Activated CD8-positive, alpha-beta T cell treated with anti-CD3 and anti-CD28 coated beads, Interleukin-2, amount 10 ng/mL, durations not matched to agents 7 days and 5 days (primary cell): ENCODE measurements around the gene TUBGCP6. TPM values are rescaled to one million over a fixed set of nuclear protein-coding genes. Genes with fewer than 3 reads are reported as not detected.

Experiments
- ATAC-seq: fragments of 150-1000 bp; cut with Tn5 transposase; one replicate; pipeline ENCODE4 v1.10.0; 2021; ENCODE audit warnings: moderate library complexity
- CTCF ChIA-PET: fragments of 350-600 bp; sonication (Branson Sonifier 250); formaldehyde crosslinking; loops from one replicate; lab custom pipeline; 2021; ENCODE audit warnings: antibody characterized with exemption; lab: Charles Lee
- POLR2A ChIA-PET: fragments of 350-600 bp; sonication (Branson Sonifier 250); formaldehyde crosslinking; loops from one replicate; lab custom pipeline; 2021; ENCODE audit warnings: antibody characterized with exemption; lab: Charles Lee
- DNase-seq: peaks from one replicate; pipeline ENCODE4 v3.0.0-alpha.2; 2020
- H3K27ac Mint-ChIP-seq: one replicate; pipeline ENCODE4 v1.8.0; 2021; ENCODE audit warnings: mild to moderate bottlenecking, mixed read lengths
- H3K27me3 Mint-ChIP-seq: one replicate; pipeline ENCODE4 v1.8.0; 2021; ENCODE audit warnings: low read depth, mixed read lengths
- H3K36me3 Mint-ChIP-seq: one replicate; pipeline ENCODE4 v1.8.0; 2021; ENCODE audit warnings: low read depth, mixed read lengths
- H3K4me1 Mint-ChIP-seq: one replicate; pipeline ENCODE4 v1.8.0; 2021; ENCODE audit warnings: low read depth, mixed read lengths
- H3K4me3 Mint-ChIP-seq: one replicate; pipeline ENCODE4 v1.8.0; 2021; ENCODE audit warnings: mild to moderate bottlenecking, mixed read lengths
- H3K9me3 Mint-ChIP-seq: one replicate; pipeline ENCODE4 v1.8.0; 2022; ENCODE audit warnings: mixed read lengths; ENCODE audit not compliant: insufficient read depth
- total RNA-seq, 2 experiments: library from RNA; stranded (reverse); gene quantifications; one replicate each; pipeline ENCODE4 v1.2.3, GENCODE V29; 2021

The TUBGCP6 gene
- total RNA-seq, 2 experiments from 2014 or later: 53.2 to 58.1 TPM

- ATAC-seq (no peak), DNase-seq (peak; percentile 20)
- H3K9me3 Mint-ChIP-seq: no peaks in the 10 kb centered on the region
- H3K27ac Mint-ChIP-seq: peak overlapping the region; percentile 37
- peaks cover 10% of the 10 kb centered on the region for H3K4me1 Mint-ChIP-seq
- H3K36me3 Mint-ChIP-seq: no peaks in the 10 kb centered on the region
- POLR2A ChIA-PET: interaction anchor here (0.8 to 3.2 kb wide), 3 partner anchors 9 to 255 kb away, joined by 3 to 17 read pairs (median 3); partner anchors contain the start of gene MAPK12
- CTCF ChIA-PET: interaction anchor here (0.7 to 3.2 kb wide), 13 partner anchors 9 to 275 kb away, joined by 3 to 27 read pairs (median 4); partner anchors contain the start of genes LMF2 and NCAPH2
- H3K4me3 Mint-ChIP-seq: no peak overlapping the region
- H3K27me3 Mint-ChIP-seq: no peaks in the 10 kb centered on the region
These were observed 8.5 kb upstream of the TUBGCP6 start for GRCh38 chr22:50253046-50253915.

DNA sequence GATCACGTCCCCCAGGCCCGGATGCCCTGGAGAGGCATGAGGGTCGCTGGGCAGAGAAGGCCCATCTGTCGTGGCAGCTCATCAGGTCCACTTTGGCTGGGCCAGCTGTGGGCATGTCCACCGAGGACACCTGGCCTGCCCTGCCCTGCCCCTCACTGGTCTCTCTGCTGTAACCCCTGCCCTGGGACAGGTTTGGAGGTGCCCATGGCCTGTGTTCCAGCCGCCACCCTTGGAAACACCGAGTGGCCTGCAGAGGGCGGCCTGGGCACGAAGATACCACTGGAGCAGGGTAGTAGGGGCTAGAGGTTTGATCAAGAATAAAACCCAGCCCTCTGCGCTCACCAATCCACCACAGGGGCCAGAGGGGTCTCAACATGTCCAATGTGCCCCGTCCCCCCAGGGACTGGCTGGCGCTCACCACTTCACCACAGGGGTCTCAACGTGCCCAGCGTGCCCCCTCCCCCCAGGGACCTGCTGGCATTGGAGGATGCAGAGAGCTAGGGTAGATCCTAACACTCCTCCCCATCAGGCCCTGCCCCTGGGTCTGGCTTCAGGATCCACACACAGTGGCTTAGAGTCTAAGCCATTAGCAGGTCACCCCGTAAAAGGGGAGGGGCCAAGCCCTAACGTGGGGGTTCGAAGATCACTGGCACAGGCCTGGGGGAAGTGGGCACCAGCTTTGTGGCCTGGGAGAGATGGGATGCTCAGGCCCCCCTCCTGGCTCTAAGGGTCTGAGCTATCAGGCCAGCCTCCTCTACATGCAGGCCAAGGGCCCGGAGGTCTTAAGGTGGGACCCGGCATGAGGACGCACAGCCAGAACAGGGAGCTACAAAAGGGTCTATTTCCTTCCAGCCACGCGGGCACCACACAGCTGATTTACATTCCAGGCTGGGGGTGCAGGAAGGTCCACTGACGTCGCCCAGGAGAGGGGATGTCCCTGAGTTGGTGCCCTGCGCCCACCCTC lies 7.5 kb upstream of the TUBGCP6 start:
- Mint-ChIP-seq H3K27ac (no peak overlapping the region), H3K4me1 (peaks cover 18% of the 10 kb centered on the region), H3K36me3 (peaks cover 5% of the 10 kb centered on the region), H3K9me3 (no peaks in the 10 kb centered on the region), H3K27me3 (no peaks in the 10 kb centered on the region), H3K4me3 (no peak overlapping the region)
- ATAC-seq: peak; percentile 56
- CTCF ChIA-PET: interaction anchor here (0.7 to 3.2 kb wide), 26 partner anchors 8 to 369 kb away, joined by 3 to 27 read pairs (median 5); partner anchors contain the start of genes LMF2, NCAPH2 and SCO2
- DNase-seq: peak; percentile 84
- POLR2A ChIA-PET: interaction anchor here (0.8 to 3.2 kb wide), 7 partner anchors 10 to 369 kb away, joined by 3 to 17 read pairs (median 4); partner anchors contain the start of genes MAPK12 and SCO2

DNA sequence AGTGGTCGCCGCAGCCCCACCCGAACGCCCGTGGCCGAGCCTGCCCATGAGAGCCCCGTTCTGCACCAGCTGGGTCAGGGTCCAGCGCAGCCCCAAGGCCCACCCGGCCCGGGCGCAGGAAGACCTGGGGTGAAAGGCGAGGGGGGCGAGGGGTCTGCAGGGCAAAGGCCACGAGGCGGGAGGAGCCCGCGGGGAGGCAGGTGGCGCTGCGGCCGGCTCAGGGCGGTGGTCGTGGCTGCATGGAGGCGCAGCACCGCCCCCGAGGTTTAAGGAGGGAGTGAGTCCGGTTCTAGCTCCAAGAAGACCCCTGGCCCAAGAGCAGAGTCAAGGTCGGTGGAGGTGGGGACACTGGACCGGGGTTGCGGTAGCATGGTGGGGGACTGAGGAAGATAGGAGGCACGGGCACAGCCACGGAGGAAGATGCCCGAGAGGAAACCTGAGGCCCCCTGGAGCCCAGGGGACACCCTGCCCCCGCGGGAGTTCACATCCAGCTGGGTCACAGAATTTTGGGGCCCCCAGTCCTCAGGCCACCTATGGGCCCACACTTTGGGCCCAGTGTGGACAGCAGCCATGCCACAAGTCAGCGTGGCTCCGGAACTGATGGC lies 6.8 kb upstream of the TUBGCP6 start:
- Mint-ChIP-seq H3K4me3 (peak overlapping the region; percentile 84), H3K4me1 (peaks cover 20% of the 10 kb centered on the region), H3K36me3 (peaks cover 7% of the 10 kb centered on the region), H3K27me3 (no peaks in the 10 kb centered on the region), H3K27ac (peak overlapping the region; percentile 39), H3K9me3 (no peaks in the 10 kb centered on the region)
- ATAC-seq (no peak), DNase-seq (no peak)
- CTCF ChIA-PET: interaction anchor here (0.6 to 3.2 kb wide), 24 partner anchors 11 to 370 kb away, joined by 3 to 27 read pairs (median 5); partner anchors contain the start of gene SCO2
- POLR2A ChIA-PET: interaction anchor here (1.2 to 3.2 kb wide), 7 partner anchors 11 to 370 kb away, joined by 3 to 17 read pairs (median 4); partner anchors contain the start of genes LMF2, MAPK12, NCAPH2 and SCO2

DNA sequence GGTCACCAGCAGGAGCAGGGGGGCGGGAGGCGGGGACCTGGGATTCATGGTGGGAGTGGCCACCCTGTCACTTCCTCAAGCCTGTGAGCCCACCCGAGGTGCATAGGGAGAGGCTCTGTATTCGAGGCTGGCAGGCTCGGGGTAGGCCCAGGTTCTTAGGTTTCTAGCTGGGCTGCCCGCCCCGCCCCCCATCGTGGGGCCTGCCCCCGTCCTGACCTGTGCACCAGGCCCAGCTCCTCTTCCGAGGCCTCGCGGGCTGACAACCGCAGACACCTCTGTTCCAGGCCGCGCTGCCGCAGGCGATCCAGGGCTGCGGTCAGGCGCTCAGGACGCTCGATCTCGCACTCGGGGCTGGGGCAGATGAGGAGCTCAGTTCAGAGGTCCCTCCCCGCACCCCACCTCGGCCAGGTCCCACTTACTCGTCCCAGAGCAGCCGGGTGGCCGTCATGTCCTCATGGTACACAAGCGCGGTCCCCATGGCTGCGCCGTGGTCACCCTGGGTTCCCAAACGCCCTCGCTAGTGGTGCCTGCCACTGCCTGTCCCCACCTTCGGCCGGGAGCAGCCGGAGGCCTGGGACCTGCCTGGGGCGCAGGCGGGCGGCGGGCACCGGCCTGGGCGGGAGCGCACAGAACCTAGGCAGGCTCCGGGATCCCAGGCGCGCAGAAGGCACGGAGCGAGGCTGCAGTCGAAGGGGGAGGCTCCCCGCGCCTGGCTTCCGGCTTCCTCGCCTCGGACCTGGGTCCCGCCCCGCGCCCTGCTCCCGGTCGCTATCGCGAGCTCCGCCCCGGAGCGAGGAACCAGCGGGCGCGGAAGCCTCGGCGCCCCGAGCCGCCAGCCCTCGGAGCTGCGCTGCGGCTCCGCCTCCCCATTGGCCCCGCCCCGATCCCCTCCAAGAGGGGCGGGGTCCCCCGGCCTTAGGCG lies 6.0 kb upstream of the TUBGCP6 start, which contains the start of gene HDAC10:
TSS of gene HDAC10 (minus strand) at position 711 of the 922 bp plus-strand sequence. CDS start at position 478, 233 bp downstream.
- ChIA-PET CTCF (interaction anchor here (0.6 to 3.2 kb wide), 23 partner anchors 11 to 370 kb away, joined by 3 to 27 read pairs (median 5); partner anchors contain the start of gene SCO2), POLR2A (interaction anchor here (0.5 to 3.2 kb wide), 10 partner anchors 11 to 370 kb away, joined by 3 to 17 read pairs (median 4); partner anchors contain the start of genes LMF2, MAPK12, NCAPH2 and SCO2)
- Mint-ChIP-seq H3K36me3 (peaks cover 11% of the 10 kb centered on the region), H3K9me3 (no peaks in the 10 kb centered on the region), H3K4me1 (peaks cover 26% of the 10 kb centered on the region), H3K4me3 (peak within 1 kb of the TSS; percentile 84), H3K27ac (peak within 1 kb of the TSS; percentile 84), H3K27me3 (no peaks in the 10 kb centered on the region)
- ATAC-seq: peak; percentile 88
- peak; percentile 91 for DNase-seq

DNA sequence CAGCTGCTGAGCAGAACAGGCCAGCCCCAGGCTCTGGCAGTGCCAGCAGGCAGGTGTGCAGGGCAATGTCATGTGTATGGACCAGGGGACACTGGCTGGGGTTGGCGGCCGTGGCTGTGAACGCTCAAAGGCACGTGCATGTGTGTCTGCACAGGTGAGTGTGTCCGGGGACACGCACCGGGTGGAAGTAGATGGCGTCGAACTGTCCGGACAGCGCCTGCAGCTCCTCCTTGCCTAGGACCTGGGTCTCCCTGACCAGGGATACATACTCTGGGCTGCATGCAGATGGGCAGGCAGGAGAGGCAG lies 5.4 kb upstream of the TUBGCP6 start:
- Mint-ChIP-seq H3K4me1 (peaks cover 26% of the 10 kb centered on the region), H3K27ac (peak overlapping the region; percentile 84), H3K36me3 (peaks cover 11% of the 10 kb centered on the region), H3K4me3 (peak overlapping the region; percentile 84), H3K9me3 (no peaks in the 10 kb centered on the region), H3K27me3 (no peaks in the 10 kb centered on the region)
- DNase-seq (no peak), ATAC-seq (no peak)
- POLR2A ChIA-PET: interaction anchor here (0.5 to 3.2 kb wide), 7 partner anchors 12 to 258 kb away, joined by 3 to 17 read pairs (median 4); partner anchors contain the start of genes LMF2, MAPK12 and NCAPH2
- CTCF ChIA-PET: interaction anchor here (1.5 to 3.2 kb wide), 10 partner anchors 10 to 371 kb away, joined by 5 to 27 read pairs (median 9); no protein-coding TSS in a partner anchor

GRCh38 chr22:50249341-50250248 lies 4.8 kb upstream of the TUBGCP6 start:
- H3K9me3 Mint-ChIP-seq: no peaks in the 10 kb centered on the region
- H3K27me3 Mint-ChIP-seq: no peaks in the 10 kb centered on the region
- peak overlapping the region; percentile 84 for H3K27ac Mint-ChIP-seq
- H3K4me1 Mint-ChIP-seq: peaks cover 29% of the 10 kb centered on the region
- ATAC-seq (no peak), DNase-seq (no peak)
- ChIA-PET CTCF (interaction anchor here (1.6 to 2.3 kb wide), 2 partner anchors 12 to 79 kb away, joined by 8 to 13 read pairs; no protein-coding TSS in a partner anchor), POLR2A (interaction anchor here (0.8 to 3.2 kb wide), 3 partner anchors 13 to 73 kb away, joined by 3 to 17 read pairs (median 5); partner anchors contain the start of gene MAPK12)
- peaks cover 14% of the 10 kb centered on the region for H3K36me3 Mint-ChIP-seq
- H3K4me3 Mint-ChIP-seq: peak overlapping the region; percentile 84

- DNase-seq: no peak
These were observed 3.6 kb upstream of the TUBGCP6 start for GRCh38 chr22:50248196-50249081.

GRCh38 chr22:50247748-50248147 lies 2.9 kb upstream of the TUBGCP6 start:
- Mint-ChIP-seq H3K4me1 (peaks cover 34% of the 10 kb centered on the region), H3K36me3 (peaks cover 17% of the 10 kb centered on the region), H3K27ac (peak overlapping the region; percentile 80), H3K27me3 (no peaks in the 10 kb centered on the region), H3K4me3 (peak overlapping the region; percentile 34), H3K9me3 (no peaks in the 10 kb centered on the region)
- ChIA-PET POLR2A (no interaction called here), CTCF (no interaction called here)
- ATAC-seq (no peak), DNase-seq (peak; percentile 74)

More at GRCh38 chr22:50248196-50249081, 3.6 kb upstream of the TUBGCP6 start:
- ChIA-PET POLR2A (no interaction called here), CTCF (no interaction called here)
- Mint-ChIP-seq H3K4me1 (peaks cover 32% of the 10 kb centered on the region), H3K9me3 (no peaks in the 10 kb centered on the region), H3K36me3 (peaks cover 17% of the 10 kb centered on the region), H3K4me3 (no peak overlapping the region), H3K27ac (peak overlapping the region; percentile 80), H3K27me3 (no peaks in the 10 kb centered on the region)
- no peak for ATAC-seq
